HL-60/S4 treated with retinoic acid at 250 ng/mL for 4 days and 3 days (cell line): Measurements from ENCODE around the gene HSPG2.

Experiments used
- in situ Hi-C: fragments of 300-500 bp; cut with MboI; formaldehyde crosslinking; loops from 2 replicates; pipeline ENCODE4 v1.7.0; 2022; ENCODE audit warnings: low sequenced_read_pairs

Gene HSPG2

GRCh38 chr1:21901473-21901847 is 35.6 kb downstream of the HSPG2 start:
- in situ Hi-C loops, result no loop called here

- in situ Hi-C loops, result no loop called here
Measured at GRCh38 chr1:21900766-21901472, 36.2 kb downstream of the HSPG2 start.

GRCh38 chr1:21899987-21900386 is 37.1 kb downstream of the HSPG2 start:
- in situ Hi-C loops, result no loop called here

- in situ Hi-C loops, result no loop called here
Measured at GRCh38 chr1:21899267-21899810, 37.8 kb downstream of the HSPG2 start.

GRCh38 chr1:21898326-21899200 is 38.5 kb downstream of the HSPG2 start:
- in situ Hi-C loops, result no loop called here

- in situ Hi-C loops, result no loop called here
Measured at GRCh38 chr1:21897844-21898243, 39.3 kb downstream of the HSPG2 start.

- in situ Hi-C loops, result no loop called here
Measured at GRCh38 chr1:21896652-21897532, 40.2 kb downstream of the HSPG2 start.

- in situ Hi-C loops, result no loop called here
Measured at GRCh38 chr1:21896026-21896425, 41.1 kb downstream of the HSPG2 start.

GRCh38 chr1:21894034-21894881 is 42.9 kb downstream of the HSPG2 start:
- in situ Hi-C loops, result no loop called here

DNA sequence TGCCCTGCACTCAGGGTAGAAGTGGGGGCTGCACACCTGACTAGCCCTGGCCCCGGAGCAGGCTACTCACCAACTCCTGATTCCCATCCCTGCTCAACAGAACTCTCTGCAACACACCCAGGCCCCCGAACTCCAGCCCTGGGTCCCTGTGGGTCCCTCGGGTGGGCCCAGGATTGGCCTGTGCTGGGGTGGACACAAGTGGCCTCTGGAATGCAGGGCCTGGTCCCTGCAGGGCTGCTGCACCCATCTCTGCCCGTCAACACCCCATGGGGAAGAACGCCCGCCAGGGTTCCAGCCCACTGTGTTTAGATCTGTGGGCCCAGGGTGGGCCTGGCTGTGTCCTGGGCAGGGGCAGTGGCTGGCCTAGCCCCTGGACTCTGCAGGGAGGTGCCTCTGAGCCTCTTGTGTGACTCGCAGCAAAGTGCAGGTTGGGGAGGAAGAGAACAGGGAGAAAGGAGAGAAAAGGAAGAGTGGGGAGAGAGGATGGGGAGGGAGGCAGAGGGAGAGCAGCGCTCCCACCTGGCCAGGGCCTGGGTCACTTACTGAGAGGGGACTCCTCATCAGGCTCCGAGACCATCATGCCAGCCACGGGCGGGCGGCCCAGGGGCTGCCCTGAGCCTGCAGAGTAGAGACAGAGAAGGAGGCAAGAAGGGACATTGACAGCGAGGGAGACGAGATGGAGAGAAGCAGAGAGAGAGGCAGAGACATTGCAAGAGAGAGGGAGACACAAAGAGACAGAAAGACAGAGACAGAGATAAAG is 43.9 kb downstream of the HSPG2 start:
- in situ Hi-C loops, result no loop called here

DNA sequence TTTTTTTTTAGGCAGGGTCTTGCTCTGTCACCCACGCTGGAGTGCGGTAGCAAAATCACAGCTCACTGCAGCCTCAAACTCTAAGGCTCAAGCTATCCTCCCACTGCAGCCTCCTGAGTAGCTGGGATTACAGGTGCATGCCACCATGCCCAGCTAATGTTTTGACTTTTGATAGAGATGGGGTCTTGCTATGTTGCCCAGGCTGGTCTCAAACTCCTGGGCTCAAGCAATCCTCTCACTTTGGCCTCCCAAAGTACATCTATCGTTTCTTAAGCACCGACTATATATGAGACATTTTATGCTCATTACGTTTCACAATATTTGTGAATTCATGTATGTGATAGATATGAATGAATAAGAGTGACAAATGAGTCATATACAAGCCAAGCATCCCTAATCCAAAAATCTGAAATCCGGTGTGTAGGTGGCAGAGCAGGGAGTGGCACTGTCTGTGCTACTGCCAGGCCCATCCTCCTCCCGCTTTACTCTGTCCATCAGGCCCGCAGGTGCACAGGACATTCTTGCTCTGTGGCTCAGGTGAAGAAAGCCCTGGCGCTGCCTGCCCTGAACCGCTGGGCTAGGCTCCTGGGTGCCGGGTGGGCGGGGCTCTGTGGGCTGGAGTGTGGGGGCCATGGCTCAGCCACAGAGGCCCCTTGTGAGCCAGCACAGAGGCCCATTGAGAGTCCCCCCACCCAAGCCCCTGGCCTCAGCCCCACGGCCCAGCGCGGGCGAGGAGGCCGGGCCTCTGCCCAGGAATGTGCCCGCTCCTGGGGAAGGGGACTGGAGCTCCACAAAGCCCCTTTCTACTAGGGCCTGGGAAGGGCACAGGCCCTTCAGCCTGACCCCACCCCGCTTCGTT is 45.3 kb downstream of the HSPG2 start:
- in situ Hi-C loops, result no loop called here

DNA sequence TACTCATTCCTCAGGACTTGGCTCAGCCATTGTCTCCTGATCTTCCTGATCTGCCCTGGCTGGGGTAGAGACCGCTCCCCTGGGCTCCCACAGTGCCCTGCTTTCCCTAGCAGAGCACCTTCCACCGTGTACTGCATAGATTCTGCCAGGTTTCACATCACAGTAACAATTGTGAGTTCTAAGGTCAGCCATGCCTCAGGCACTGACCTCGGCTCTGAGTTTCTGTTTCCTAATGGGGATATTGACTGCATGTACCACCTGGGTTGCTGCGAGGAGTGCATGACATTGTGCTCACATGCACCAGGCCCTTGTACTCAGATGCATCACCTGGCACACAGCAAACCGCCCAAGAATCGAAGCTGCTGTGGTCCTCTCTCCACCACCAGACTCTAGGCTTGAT is 46.0 kb downstream of the HSPG2 start:
- in situ Hi-C loops, result no loop called here

GRCh38 chr1:21888500-21888899 is 48.6 kb downstream of the HSPG2 start:
- in situ Hi-C loops, result no loop called here

DNA sequence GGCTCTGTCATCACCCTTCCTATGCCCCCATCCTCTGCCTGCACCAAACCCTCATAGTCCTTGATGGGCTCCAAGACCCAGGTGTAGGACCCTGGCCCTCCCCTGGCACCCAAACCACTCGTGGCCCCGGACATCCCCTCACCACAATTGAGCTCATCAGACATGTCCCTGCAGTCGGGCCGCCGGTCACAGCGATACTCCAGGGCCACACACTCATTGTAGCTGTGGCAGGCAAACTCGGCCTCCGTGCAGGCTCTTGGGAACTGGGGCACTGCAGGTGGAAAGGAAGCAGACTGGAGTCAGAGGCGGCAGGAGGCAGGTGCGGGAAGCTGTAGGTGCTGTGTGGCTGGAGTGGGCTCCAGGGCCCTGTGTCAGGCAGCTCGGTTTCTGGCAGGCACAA is 49.3 kb downstream of the HSPG2 start:
- in situ Hi-C loops, result no loop called here

DNA sequence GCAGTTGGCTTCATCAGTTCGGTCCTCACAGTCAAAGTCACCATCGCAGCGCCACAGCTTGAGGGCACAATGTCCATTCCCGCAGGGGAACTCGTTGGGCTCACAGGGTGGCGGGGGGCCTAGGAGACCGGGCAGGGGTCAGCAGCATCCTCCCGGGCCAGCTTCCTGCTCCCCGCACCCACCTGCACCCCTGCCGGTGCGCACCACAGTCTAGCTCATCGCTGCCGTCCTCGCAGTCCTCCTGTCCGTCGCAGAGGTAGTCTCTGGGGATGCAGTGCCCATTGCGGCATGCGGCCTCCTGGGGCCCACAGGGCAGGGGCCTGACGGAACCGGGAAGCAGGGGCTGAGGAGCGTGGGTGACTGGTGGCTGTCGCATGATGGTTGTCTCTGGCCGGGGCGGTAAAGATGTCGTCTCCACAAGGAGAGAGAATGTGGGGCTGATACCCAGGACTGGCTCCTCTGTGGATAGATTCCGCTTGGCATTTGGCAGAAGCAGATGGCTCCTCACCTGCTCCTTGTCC is 49.8 kb downstream of the HSPG2 start:
- in situ Hi-C loops, result no loop called here

GRCh38 chr1:21886486-21887215 is 50.5 kb downstream of the HSPG2 start:
- in situ Hi-C loops, result no loop called here

DNA sequence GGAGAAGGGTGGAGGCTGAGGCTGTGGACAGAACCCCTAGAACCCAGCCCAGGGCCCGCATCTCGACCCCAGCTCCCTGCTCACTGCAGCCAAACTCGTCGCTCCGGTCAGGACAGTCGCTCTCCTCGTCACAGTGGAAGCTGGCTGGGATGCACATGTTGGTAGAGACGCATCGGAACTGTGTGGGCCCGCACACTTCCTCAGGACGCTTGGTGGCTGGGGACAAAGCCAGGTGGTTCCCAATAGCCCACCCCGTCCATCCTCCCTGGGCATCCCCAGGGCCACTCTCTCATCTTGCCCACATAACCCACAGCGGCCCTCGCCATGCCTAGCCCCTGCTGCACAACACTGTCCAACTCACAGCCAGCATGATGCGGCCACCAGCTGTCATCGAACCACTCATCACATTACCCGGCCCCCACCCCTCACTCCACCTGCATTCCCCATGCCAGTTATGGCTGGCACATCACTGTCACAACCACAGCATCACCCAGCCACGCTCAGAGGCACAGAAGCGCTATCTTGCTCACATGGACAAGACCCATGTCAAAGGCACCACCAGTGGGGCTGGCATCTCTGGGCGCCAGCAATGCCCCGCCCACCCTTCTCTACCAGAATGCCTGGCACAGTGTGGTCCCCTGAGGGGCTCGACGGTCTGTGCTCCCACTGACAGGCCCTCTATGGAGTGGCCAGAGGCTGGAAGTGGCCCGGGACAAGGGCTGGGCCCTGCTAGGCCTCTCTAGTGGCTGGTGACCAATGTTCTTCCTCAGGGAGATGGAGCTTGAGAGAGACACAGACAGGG is 51.7 kb downstream of the HSPG2 start:
- in situ Hi-C loops, result no loop called here
